ENCODE data around the gene RARG.
A peak's percentile ranks its signal among the peaks of the same experiment; 100 is the strongest.
"Not testable (repeated sequence)": the region's sequence is repeated elsewhere in the genome, so short reads cannot be mapped to it uniquely, and the experiment has no call there.

RARG gene

DNA sequence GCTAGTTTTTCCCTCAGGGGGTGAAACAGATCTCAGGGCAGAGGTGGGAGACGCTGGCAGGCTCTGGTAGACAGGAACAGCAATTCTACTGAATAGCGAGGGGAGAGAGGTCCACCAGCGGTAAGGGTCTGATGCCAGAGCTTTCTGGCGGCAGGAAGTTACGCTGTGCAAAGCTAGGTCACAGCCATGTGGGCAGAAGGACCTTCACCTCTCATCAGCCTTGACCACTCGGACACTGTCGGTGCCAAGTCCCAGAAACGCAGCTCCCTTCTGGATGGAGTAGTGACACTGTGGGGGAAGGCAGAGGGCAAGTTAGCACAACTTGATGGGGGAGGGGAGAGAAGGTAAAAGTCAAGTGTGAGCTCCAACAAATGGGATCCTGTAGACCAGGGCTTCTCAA, 61.8 kb downstream of the RARG start:
- no CpG with 5 or more reads among the region's 8 CpGs for WGBS (ENCODE audit: extremely low coverage, insufficient coverage, insufficient read length)
- H2BK120ac ChIP-seq (ENCODE audit: insufficient read depth, low read length, poor library complexity): no peak overlapping the region
- no peaks in the 10 kb centered on the region for H3K79me2 ChIP-seq (ENCODE audit: control insufficient read depth, insufficient read depth, low read length, poor library complexity)
- no peak overlapping the region for H4K12ac ChIP-seq (ENCODE audit: low read depth, low read length)
- no peaks in the 10 kb centered on the region for H3K9me3 ChIP-seq (ENCODE audit: insufficient read depth, low read depth, low read length)
- H3K4me2 ChIP-seq (ENCODE audit: low read length): no peak overlapping the region
- H4K91ac ChIP-seq (ENCODE audit: low read depth, low read length): no peak overlapping the region
- H3K18ac ChIP-seq (ENCODE audit: low read length): no peak overlapping the region
- H3K23ac ChIP-seq (ENCODE audit: low read length): no peak overlapping the region
- H3K36me3 ChIP-seq (ENCODE audit: control insufficient read depth in 1 of 2, insufficient read depth in 2 of 2, low read length in 2 of 2): peaks cover 3 to 9% of the 10 kb centered on the region in 2 experiments
- H2BK5ac ChIP-seq (ENCODE audit: low read depth, low read length, poor library complexity): no peak overlapping the region
- H3K4me3 ChIP-seq (ENCODE audit: low read depth, low read length): no peak overlapping the region
- no peak overlapping the region for H3K14ac ChIP-seq (ENCODE audit: low read length)
- no peak overlapping the region for H2AFZ ChIP-seq (ENCODE audit: insufficient read depth, low read length, poor library complexity)
- H3K4ac ChIP-seq (ENCODE audit: low read depth, low read length): no peak overlapping the region
- H2AK5ac ChIP-seq (ENCODE audit: low read length): no peak overlapping the region
- H2BK12ac ChIP-seq (ENCODE audit: low read length): no peak overlapping the region
- no peak overlapping the region for H3K27ac ChIP-seq (ENCODE audit: low read depth, low read length)
- no peak overlapping the region for H3K9ac ChIP-seq (ENCODE audit: low read length)
- no peak overlapping the region for H4K8ac ChIP-seq (ENCODE audit: low read depth, low read length)
- DNase-seq: no peak
- H3K79me1 ChIP-seq (ENCODE audit: low read length): no peaks in the 10 kb centered on the region
- H3K27me3 ChIP-seq (ENCODE audit: insufficient read depth, low read length): no peaks in the 10 kb centered on the region
- H3K4me1 ChIP-seq (ENCODE audit: control insufficient read depth in 1 of 2, insufficient read depth in 2 of 2, low read length in 2 of 2): peaks cover 13 to 16% of the 10 kb centered on the region in 2 experiments

DNA sequence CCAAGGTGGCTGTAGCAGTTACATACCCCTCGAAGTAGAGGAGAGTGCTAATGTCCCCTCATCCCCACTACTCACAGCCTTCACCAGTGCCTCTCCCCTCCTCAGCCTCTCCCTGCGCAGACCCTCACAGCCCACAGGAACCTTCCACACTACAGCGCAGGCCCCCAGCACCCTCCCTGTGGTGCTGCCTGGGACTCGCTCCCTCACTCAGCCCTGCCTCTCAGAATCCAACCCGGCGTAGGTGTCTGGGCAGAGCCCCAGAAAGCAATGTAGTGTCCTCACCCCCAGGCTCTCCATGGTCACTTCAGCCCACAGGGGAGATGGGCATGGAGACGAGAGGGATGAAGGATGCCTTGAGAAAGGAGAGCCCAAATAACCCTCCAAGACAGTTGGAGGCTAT, 62.4 kb downstream of the RARG start:
- no peak overlapping the region for H3K14ac ChIP-seq (ENCODE audit: low read length)
- H2BK120ac ChIP-seq (ENCODE audit: insufficient read depth, low read length, poor library complexity): no peak overlapping the region
- no peak for DNase-seq
- no peaks in the 10 kb centered on the region for H3K27me3 ChIP-seq (ENCODE audit: insufficient read depth, low read length)
- no peak overlapping the region for H2AK5ac ChIP-seq (ENCODE audit: low read length)
- no peak overlapping the region for H3K23ac ChIP-seq (ENCODE audit: low read length)
- H3K18ac ChIP-seq (ENCODE audit: low read length): no peak overlapping the region
- no peaks in the 10 kb centered on the region for H3K79me2 ChIP-seq (ENCODE audit: control insufficient read depth, insufficient read depth, low read length, poor library complexity)
- no peak overlapping the region for H3K4ac ChIP-seq (ENCODE audit: low read depth, low read length)
- H4K8ac ChIP-seq (ENCODE audit: low read depth, low read length): no peak overlapping the region
- H3K9ac ChIP-seq (ENCODE audit: low read length): no peak overlapping the region
- no peak overlapping the region for H4K12ac ChIP-seq (ENCODE audit: low read depth, low read length)
- no peak overlapping the region for H3K4me2 ChIP-seq (ENCODE audit: low read length)
- no peak overlapping the region for H2BK12ac ChIP-seq (ENCODE audit: low read length)
- no peak overlapping the region for H2BK5ac ChIP-seq (ENCODE audit: low read depth, low read length, poor library complexity)
- H2AFZ ChIP-seq (ENCODE audit: insufficient read depth, low read length, poor library complexity): no peak overlapping the region
- no peaks in the 10 kb centered on the region for H3K79me1 ChIP-seq (ENCODE audit: low read length)
- H3K4me3 ChIP-seq (ENCODE audit: low read depth, low read length): no peak overlapping the region
- no peaks in the 10 kb centered on the region for H3K9me3 ChIP-seq (ENCODE audit: insufficient read depth, low read depth, low read length)
- H3K27ac ChIP-seq (ENCODE audit: low read depth, low read length): no peak overlapping the region
- peaks cover 13 to 16% of the 10 kb centered on the region in 2 experiments for H3K4me1 ChIP-seq (ENCODE audit: control insufficient read depth in 1 of 2, insufficient read depth in 2 of 2, low read length in 2 of 2)
- no CpG with 5 or more reads among the region's 7 CpGs for WGBS (ENCODE audit: extremely low coverage, insufficient coverage, insufficient read length)
- no peak overlapping the region for H4K91ac ChIP-seq (ENCODE audit: low read depth, low read length)
- peaks cover 3 to 9% of the 10 kb centered on the region in 2 experiments for H3K36me3 ChIP-seq (ENCODE audit: control insufficient read depth in 1 of 2, insufficient read depth in 2 of 2, low read length in 2 of 2)

DNA sequence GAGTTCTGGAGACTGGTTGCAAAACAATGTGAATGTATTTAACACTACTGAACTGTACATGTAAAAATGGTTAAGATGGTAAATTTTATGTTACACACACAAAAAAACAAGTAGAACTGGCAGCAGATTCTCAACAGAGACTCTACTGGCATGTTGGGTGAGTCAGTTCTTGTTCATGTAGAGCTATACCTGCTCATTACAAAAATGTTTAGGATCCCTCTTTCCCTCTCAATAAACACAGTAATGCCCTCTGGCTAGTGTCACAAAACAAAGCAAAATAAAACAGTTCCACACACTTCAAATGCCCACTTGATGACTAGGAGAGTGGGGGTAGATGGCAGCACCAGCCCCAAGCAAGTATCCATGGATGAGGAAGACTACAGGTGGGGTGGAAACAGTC, 65.2 kb downstream of the RARG start:
- Histone ChIP-seq H3K18ac (ENCODE audit: low read length) (no peak overlapping the region), H3K9me3 (ENCODE audit: insufficient read depth, low read depth, low read length) (no peaks in the 10 kb centered on the region), H3K79me2 (ENCODE audit: control insufficient read depth, insufficient read depth, low read length, poor library complexity) (no peaks in the 10 kb centered on the region), H3K14ac (ENCODE audit: low read length) (no peak overlapping the region), H2BK12ac (ENCODE audit: low read length) (no peak overlapping the region), H3K27ac (ENCODE audit: low read depth, low read length) (no peak overlapping the region), H3K4me3 (ENCODE audit: low read depth, low read length) (no peak overlapping the region), H3K36me3 (ENCODE audit: control insufficient read depth in 1 of 2, insufficient read depth in 2 of 2, low read length in 2 of 2) (peaks cover 3 to 9% of the 10 kb centered on the region in 2 experiments), H4K91ac (ENCODE audit: low read depth, low read length) (no peak overlapping the region), H3K9ac (ENCODE audit: low read length) (no peak overlapping the region), H4K8ac (ENCODE audit: low read depth, low read length) (no peak overlapping the region), H3K23ac (ENCODE audit: low read length) (no peak overlapping the region), H3K79me1 (ENCODE audit: low read length) (no peaks in the 10 kb centered on the region), H2BK120ac (ENCODE audit: insufficient read depth, low read length, poor library complexity) (no peak overlapping the region), H3K4ac (ENCODE audit: low read depth, low read length) (no peak overlapping the region), H3K4me2 (ENCODE audit: low read length) (no peak overlapping the region), H3K27me3 (ENCODE audit: insufficient read depth, low read length) (no peaks in the 10 kb centered on the region), H3K4me1 (ENCODE audit: control insufficient read depth in 1 of 2, insufficient read depth in 2 of 2, low read length in 2 of 2) (peaks cover 12 to 13% of the 10 kb centered on the region in 2 experiments), H2AFZ (ENCODE audit: insufficient read depth, low read length, poor library complexity) (no peak overlapping the region), H2AK5ac (ENCODE audit: low read length) (no peak overlapping the region), H2BK5ac (ENCODE audit: low read depth, low read length, poor library complexity) (no peak overlapping the region), H4K12ac (ENCODE audit: low read depth, low read length) (no peak overlapping the region)
- peak; percentile 27 to 73 for DNase-seq

DNA sequence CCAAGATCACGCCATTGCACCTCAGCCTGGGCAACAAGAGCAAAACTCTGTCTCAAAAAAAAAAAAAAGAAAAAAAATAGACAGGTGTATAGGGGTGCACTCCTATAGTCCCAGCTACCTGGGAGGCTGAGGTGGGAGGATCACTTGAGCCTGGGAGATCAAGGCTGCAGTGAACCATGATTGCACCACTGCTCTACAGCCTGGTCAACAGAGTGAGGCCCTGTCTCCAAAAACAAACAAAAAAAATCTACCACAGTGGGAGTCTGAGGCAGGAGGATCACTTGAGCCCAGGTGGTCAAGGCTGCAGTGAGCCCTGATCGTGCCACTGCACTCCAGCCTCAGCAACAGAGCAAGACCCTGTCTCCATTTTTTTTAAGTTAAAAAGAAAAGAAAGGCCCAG, 69.0 kb downstream of the RARG start:
- not testable (repeated sequence) for H3K4me3 ChIP-seq (ENCODE audit: low read depth, low read length); H3K4me2 ChIP-seq (ENCODE audit: low read length); H3K4ac ChIP-seq (ENCODE audit: low read depth, low read length); H2BK12ac ChIP-seq (ENCODE audit: low read length); H4K8ac ChIP-seq (ENCODE audit: low read depth, low read length); H3K14ac ChIP-seq (ENCODE audit: low read length); H4K12ac ChIP-seq (ENCODE audit: low read depth, low read length); DNase-seq; H4K91ac ChIP-seq (ENCODE audit: low read depth, low read length); H3K27ac ChIP-seq (ENCODE audit: low read depth, low read length); H3K36me3 ChIP-seq (ENCODE audit: control insufficient read depth in 1 of 2, insufficient read depth in 2 of 2, low read length in 2 of 2); H3K9me3 ChIP-seq (ENCODE audit: insufficient read depth, low read depth, low read length); H3K79me2 ChIP-seq (ENCODE audit: control insufficient read depth, insufficient read depth, low read length, poor library complexity); H2BK120ac ChIP-seq (ENCODE audit: insufficient read depth, low read length, poor library complexity); H2AFZ ChIP-seq (ENCODE audit: insufficient read depth, low read length, poor library complexity); H2AK5ac ChIP-seq (ENCODE audit: low read length); H3K9ac ChIP-seq (ENCODE audit: low read length); H3K27me3 ChIP-seq (ENCODE audit: insufficient read depth, low read length); H3K4me1 ChIP-seq (ENCODE audit: control insufficient read depth in 1 of 2, insufficient read depth in 2 of 2, low read length in 2 of 2); H3K18ac ChIP-seq (ENCODE audit: low read length); H3K23ac ChIP-seq (ENCODE audit: low read length); H2BK5ac ChIP-seq (ENCODE audit: low read depth, low read length, poor library complexity); H3K79me1 ChIP-seq (ENCODE audit: low read length)
- no CpG with 5 or more reads among the region's 2 CpGs for WGBS (ENCODE audit: extremely low coverage, insufficient coverage, insufficient read length)

Measured in trophoblast cell (in vitro differentiated cells and primary cell).